ENCODE measurements around the gene PIP5K1A.
A peak's percentile ranks its signal among the peaks of the same experiment; 100 is the strongest.

The PIP5K1A gene

DNA sequence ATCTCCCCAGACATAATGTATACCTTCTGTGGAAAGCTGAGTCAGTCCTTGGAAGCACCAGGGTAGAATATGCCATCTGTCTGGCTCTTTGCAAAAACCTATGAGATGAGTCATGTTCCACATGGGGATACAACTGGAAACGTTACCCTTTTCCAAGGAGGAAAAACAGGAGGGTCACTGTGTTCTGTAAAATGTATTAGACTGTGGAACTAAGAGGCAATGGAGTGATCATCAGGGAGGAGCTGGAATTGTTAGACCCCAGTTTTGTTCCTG, 40.1 kb downstream of the PIP5K1A start:
- DNase-seq (ENCODE audit: low read depth): peak; percentile 13
- no peak for TF ChIP-seq CTCF (conservative IDR thresholded peaks at IDR 0.05; ENCODE audit: low read depth, low read length)

GRCh38 chr1:151242442-151242841, 44.1 kb downstream of the PIP5K1A start:
- H3K4me3 ChIP-seq (ENCODE audit: low read length): no peak overlapping the region
- TF ChIP-seq CTCF (conservative IDR thresholded peaks at IDR 0.05; ENCODE audit: low read depth, low read length): no peak
- no peak for DNase-seq (ENCODE audit: low read depth)

More for the DNA sequence above, 40.1 kb downstream of the PIP5K1A start:
- no peak overlapping the region for H3K4me3 ChIP-seq (ENCODE audit: low read length)

DNA sequence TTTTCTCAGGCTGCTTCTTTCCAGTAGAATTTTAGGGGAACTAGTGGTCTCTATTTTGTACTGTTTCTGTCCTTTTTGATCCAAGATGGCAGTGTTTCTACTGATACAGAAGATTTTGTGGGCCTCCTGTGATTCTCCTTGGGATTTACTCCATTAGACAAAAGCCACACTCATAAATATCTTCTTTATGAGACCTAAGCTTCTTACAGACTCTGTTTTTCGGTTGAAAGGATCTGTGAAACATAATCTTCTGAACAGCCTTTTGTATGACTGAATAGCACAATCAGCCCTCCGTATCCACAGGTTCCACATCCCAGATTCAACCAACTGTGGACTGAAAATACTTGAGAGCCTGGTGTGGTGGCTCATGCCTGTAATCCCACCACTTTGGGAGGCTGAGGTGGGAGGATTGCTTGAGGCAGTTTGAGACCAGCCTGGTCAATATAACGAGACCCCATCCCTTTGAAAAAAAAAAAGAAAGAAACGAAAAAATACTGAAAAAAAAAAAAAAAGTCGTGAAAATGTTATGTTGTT, 45.4 kb downstream of the PIP5K1A start:
- TF ChIP-seq CTCF (conservative IDR thresholded peaks at IDR 0.05; ENCODE audit: low read depth, low read length): no peak
- DNase-seq (ENCODE audit: low read depth): no peak
- H3K4me3 ChIP-seq (ENCODE audit: low read length): no peak overlapping the region

DNA sequence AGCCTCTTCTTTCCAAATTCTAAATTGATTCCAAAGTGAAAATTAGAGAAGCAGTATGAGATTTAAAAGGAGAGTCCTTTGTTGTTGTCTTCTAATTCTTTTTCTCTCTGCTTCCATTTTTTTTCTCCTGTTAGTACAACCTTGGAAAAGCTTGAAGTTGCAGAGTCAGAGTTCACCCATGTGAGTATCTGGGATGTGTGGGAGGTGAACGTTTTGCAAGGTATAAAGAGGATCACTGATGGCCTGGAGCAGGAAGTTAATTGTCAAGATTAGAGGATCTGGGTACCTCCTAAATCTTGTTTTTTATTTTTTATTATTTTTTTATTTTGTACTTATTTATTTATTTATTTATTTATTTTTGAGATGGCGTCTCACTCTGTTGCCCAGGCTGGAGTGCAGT, 48.4 kb downstream of the PIP5K1A start:
- H3K4me3 ChIP-seq (ENCODE audit: low read length): no peak overlapping the region
- DNase-seq (ENCODE audit: low read depth): no peak
- no peak for TF ChIP-seq CTCF (conservative IDR thresholded peaks at IDR 0.05; ENCODE audit: low read depth, low read length)

DNA sequence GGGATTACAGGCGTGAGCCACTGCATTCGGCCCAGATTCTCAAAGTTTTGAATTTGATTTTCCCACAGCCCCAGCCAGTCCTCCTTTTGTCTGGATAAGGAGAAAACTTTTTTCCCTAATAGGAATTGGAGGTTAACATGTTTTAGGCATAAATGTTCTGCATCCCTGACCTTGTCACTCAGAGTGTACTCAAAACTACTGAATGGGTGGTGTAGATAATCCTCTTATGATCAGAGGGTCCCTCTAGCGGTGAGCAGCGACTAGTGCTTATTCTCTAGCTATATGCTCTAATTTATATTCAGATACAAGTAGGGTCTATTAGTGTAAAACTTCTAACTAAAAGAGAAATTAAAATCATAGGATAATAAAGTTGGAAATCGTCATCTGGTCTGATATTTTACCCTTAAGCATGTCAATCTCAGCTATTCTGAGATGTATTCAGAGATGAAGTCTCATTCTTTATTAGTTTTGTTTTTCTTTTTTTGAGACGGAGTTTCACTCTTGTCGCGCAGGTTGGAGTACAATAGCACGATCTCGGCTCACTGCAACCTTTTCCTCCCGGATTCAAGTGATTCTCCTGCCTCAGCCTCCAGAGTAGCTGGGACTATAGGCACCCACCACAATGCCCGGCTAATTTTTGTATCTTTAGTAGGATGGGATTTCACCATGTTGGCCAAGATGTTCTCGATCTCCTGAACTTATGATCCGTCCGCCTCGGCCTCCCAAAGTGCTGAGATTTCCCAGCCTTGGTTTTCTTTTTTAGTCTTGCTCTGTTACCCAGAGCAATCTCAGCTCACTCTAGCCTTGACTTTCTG, 53.5 kb downstream of the PIP5K1A start:
- H3K4me3 ChIP-seq (ENCODE audit: low read length): no peak overlapping the region
- peak; percentile 69 for DNase-seq (ENCODE audit: low read depth)
- TF ChIP-seq CTCF (conservative IDR thresholded peaks at IDR 0.05; ENCODE audit: low read depth, low read length): peak; percentile 93

- TF ChIP-seq CTCF (conservative IDR thresholded peaks at IDR 0.05; ENCODE audit: low read depth, low read length): no peak
- DNase-seq (ENCODE audit: low read depth): peak; percentile 87
- peak within 1 kb of the TSS; percentile 98 for H3K4me3 ChIP-seq (ENCODE audit: low read length)
Observed at GRCh38 chr1:151254217-151255213, 56.2 kb downstream of the PIP5K1A start, which contains the start of gene PSMD4. Gene PSMD4 (plus strand): TSS chr1:151254734. CDS start chr1:151254783, 49 bp downstream.
